GM12874 (cell line): ENCODE measurements around the gene MEIS2.

Experiments
- CTCF ChIP-seq: IDR thresholded peaks from 2 replicates; pipeline ENCODE4 v1.5.1; 2011; ENCODE audit warnings: low read depth, mild to moderate bottlenecking, control low read depth, low read length, moderate library complexity; ENCODE audit not compliant: insufficient read depth

The MEIS2 gene

DNA sequence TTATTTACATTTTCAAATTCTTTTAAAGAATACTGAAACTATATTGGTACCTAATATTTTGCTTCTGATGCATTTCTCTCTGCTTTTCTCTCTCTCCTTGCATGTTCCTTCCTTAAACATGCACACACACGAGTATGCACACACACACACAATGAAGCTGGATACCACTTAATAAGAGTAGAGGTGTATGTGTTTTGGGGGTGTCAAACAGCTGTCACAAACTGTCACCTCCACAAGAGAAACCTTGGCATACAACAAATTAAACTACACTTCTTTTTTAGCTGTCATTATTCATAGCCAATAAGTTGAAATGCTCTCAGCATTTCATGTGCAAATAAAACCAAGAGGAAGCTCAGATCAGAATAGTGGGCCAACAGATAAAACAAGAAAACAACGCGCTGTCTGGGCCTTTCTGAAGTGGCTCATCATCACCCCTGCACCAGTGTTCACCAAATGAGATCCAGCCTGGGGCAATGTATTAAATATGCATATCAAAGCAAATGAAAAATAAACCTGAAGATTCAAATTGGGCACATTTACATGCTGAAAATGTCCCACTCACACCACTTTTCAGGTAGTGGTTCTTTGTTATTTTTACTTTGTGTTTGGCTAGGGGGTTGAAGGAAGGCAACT, 9.7 kb downstream of the MEIS2 start:
- TF ChIP-seq CTCF = no peak

GRCh38 chr15:37088436-37088835, 11.9 kb downstream of the MEIS2 start:
- no peak for TF ChIP-seq CTCF

DNA sequence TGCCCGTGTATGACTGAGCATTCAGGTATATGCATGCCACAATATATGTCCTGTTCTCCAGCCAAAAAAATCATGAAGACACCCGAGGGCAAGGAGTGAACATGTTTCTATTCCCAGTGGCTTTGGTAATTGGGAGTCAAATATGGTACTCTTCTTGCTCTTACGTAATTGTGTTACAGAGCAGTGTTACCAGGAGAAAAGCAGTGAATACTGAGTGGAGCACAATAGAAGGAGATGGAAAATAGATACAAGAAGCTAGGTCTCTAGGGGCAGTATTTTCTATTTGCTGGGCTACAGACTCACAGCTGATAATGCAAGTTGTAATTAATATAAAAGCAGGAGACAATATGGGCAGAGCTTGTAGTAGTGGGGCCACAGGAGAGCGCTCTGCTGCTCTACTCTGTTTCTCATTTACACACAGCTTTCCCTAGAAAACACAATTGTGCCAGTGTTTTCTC, 13.2 kb downstream of the MEIS2 start:
- TF ChIP-seq CTCF = no peak

DNA sequence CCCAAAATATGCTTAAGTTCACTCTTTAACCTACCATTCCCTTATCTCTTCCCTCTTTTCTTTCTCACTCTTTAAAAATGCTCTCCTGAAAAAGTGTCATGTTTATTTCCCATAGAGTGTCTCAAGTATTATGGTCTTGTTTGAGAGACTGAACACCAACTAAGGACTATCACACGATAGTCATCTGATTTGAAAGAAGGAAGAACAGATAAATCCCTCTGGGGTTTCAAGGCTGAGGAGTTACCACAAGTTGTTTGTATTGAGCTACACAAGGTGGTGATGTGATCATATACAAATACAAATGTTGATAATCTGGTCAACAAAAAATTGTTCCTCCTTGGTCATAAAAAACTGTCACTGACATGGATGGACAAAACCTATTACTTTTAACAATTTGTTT, 13.8 kb downstream of the MEIS2 start:
- TF ChIP-seq CTCF = no peak

GRCh38 chr15:37086120-37086519, 14.2 kb downstream of the MEIS2 start:
- no peak for TF ChIP-seq CTCF

DNA sequence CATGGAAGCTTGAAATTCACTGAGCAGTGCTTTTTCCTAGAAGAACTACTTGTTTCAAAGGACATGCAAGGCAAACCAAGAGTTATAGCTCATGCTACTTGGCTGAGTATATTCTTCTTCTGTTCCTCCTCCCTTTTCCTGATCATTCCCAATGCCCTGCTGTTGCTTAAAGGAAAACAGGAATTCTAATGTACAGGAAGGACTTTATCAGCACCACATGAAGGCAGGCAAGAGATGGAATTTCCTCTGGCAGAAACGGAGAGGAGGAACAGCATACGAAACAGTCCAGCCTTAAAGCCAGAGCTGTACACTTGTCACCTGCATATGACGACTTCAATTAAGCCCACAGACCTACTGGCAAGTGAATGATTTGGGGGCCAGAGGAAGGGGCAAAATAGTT, 15.7 kb downstream of the MEIS2 start:
- no peak for TF ChIP-seq CTCF

GRCh38 chr15:37083610-37084009, 16.7 kb downstream of the MEIS2 start:
- TF ChIP-seq CTCF = no peak
